Measurements from ENCODE around the gene IQCB1. TPM values are rescaled to one million over a fixed set of nuclear protein-coding genes. Genes with fewer than 3 reads are reported as not detected.

The IQCB1 gene
- total RNA-seq, 1 experiment from 2014 or later: 49.5 TPM

DNA sequence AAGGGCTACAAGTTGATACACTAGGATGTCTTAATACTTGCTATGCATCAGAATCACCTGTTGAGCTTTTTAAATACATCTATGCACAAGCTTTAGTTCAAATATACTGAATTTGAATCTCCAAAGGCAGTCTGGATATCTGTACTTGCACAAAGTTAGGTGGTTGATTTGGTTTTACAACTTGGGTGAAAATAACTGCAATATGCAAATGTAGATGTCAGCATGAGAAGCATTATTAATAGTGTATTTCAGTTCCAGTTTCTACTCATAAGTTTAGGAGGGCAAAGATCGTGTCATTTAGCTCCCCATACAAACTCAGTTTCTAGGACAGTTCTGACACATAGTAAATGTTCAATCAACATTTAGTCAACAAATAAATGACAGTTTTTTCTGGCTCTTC is 25.6 kb downstream of the IQCB1 start:
- BruUV-seq (replicated peaks): no TSS peak
- intact Hi-C loops (cut with micrococcal nuclease; ENCODE audit: unreplicated experiment): no loop called here
- Histone ChIP-seq H3K36me3 (ENCODE audit: insufficient read depth, low read length, poor library complexity, severe bottlenecking) (peaks cover 32% of the 10 kb centered on the region), H3K4me3 (ENCODE audit: low read depth, low read length, poor library complexity, severe bottlenecking) (no peak overlapping the region), H3K27me3 (replicated peaks; ENCODE audit: insufficient read depth, low read depth, low read length, poor library complexity) (no peaks in the 10 kb centered on the region), H3K9me3 (ENCODE audit: low read depth, low read length, poor library complexity, severe bottlenecking) (no peaks in the 10 kb centered on the region), H3K4me1 (ENCODE audit: insufficient read depth, low read length, poor library complexity, severe bottlenecking) (no peaks in the 10 kb centered on the region), H3K27ac (ENCODE audit: low read depth, low read length, poor library complexity, severe bottlenecking) (no peak overlapping the region)
- ChIA-PET CTCF (no interaction called here), POLR2A (ENCODE audit: low non-redundant PET) (no interaction called here)
- no peak for DNase-seq (ENCODE audit: low spot score)
- no peak for TF ChIP-seq EZH2 (IDR thresholded peaks at IDR 0.05; ENCODE audit: borderline replicate concordance, low read depth, low read length, poor library complexity, severe bottlenecking)
- TF ChIP-seq, protein P1, sequence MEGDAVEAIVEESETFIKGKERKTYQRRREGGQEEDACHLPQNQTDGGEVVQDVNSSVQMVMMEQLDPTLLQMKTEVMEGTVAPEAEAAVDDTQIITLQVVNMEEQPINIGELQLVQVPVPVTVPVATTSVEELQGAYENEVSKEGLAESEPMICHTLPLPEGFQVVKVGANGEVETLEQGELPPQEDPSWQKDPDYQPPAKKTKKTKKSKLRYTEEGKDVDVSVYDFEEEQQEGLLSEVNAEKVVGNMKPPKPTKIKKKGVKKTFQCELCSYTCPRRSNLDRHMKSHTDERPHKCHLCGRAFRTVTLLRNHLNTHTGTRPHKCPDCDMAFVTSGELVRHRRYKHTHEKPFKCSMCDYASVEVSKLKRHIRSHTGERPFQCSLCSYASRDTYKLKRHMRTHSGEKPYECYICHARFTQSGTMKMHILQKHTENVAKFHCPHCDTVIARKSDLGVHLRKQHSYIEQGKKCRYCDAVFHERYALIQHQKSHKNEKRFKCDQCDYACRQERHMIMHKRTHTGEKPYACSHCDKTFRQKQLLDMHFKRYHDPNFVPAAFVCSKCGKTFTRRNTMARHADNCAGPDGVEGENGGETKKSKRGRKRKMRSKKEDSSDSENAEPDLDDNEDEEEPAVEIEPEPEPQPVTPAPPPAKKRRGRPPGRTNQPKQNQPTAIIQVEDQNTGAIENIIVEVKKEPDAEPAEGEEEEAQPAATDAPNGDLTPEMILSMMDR (conservative IDR thresholded peaks at IDR 0.05; ENCODE audit: low read depth, low read length): no peak

DNA sequence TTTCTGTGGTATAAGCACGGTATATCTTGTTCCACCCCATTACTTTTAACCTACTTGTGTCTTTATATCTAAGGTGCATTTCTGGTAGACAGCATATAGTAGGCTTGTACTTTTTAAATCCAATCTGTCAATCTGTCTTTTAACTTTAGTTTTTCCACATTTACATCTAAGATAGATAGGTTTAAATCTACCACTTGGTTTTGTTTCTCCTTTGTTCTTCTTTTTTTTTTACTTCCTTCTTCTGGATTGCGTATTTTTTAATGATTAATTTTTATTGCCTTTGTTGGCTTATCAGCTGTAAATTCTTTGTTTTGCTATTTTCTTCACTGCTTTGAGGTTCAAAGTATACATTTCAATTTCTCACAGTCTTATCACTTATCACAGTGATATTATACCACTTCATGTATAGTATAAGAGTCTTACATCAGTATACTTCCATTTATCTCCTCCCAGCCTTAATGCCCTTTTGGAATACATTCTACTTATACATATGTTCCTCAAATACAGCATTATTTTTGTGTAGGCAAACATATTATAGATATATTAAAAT is 31.0 kb downstream of the IQCB1 start:
- Histone ChIP-seq H3K27ac (ENCODE audit: low read depth, low read length, poor library complexity, severe bottlenecking) (no peak overlapping the region), H3K27me3 (replicated peaks; ENCODE audit: insufficient read depth, low read depth, low read length, poor library complexity) (no peaks in the 10 kb centered on the region), H3K4me3 (ENCODE audit: low read depth, low read length, poor library complexity, severe bottlenecking) (no peak overlapping the region), H3K36me3 (ENCODE audit: insufficient read depth, low read length, poor library complexity, severe bottlenecking) (peaks cover 37% of the 10 kb centered on the region), H3K4me1 (ENCODE audit: insufficient read depth, low read length, poor library complexity, severe bottlenecking) (no peaks in the 10 kb centered on the region), H3K9me3 (ENCODE audit: low read depth, low read length, poor library complexity, severe bottlenecking) (no peaks in the 10 kb centered on the region)
- POLR2A ChIA-PET (ENCODE audit: low non-redundant PET): no interaction called here
- intact Hi-C loops (cut with micrococcal nuclease; ENCODE audit: unreplicated experiment): no loop called here
- DNase-seq (ENCODE audit: low spot score): no peak
- no TSS peak for BruUV-seq (replicated peaks)
- CTCF ChIA-PET: no interaction called here
- TF ChIP-seq, protein P1 (conservative IDR thresholded peaks at IDR 0.05; ENCODE audit: low read depth, low read length): no peak
- TF ChIP-seq EZH2 (IDR thresholded peaks at IDR 0.05; ENCODE audit: borderline replicate concordance, low read depth, low read length, poor library complexity, severe bottlenecking): no peak

DNA sequence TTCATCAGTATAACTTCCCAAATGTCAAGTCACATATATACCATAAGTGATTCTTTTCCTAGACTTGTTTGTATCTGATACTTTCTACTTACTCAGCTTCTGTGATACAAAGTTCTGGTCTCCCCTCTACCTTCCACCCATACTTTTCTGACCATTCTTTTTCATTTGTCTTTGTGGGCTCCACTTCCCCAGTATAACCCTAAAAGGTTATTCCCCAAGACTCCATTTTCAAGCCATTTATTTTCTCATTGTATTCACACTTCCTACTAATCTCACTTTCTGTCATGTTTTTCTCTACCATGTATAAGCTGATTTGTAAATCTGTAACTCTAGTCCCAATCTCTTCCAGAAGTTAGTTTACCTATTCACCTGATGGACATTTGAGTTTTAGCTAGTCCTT is 34.0 kb downstream of the IQCB1 start:
- H3K9me3 ChIP-seq (ENCODE audit: low read depth, low read length, poor library complexity, severe bottlenecking): no peaks in the 10 kb centered on the region
- H3K4me1 ChIP-seq (ENCODE audit: insufficient read depth, low read length, poor library complexity, severe bottlenecking): no peaks in the 10 kb centered on the region
- H3K27me3 ChIP-seq (replicated peaks; ENCODE audit: insufficient read depth, low read depth, low read length, poor library complexity): no peaks in the 10 kb centered on the region
- peaks cover 24% of the 10 kb centered on the region for H3K36me3 ChIP-seq (ENCODE audit: insufficient read depth, low read length, poor library complexity, severe bottlenecking)
- no peak overlapping the region for H3K27ac ChIP-seq (ENCODE audit: low read depth, low read length, poor library complexity, severe bottlenecking)
- no peak for DNase-seq (ENCODE audit: low spot score)
- TF ChIP-seq, protein P1 (conservative IDR thresholded peaks at IDR 0.05; ENCODE audit: low read depth, low read length): no peak
- no peak for TF ChIP-seq EZH2 (IDR thresholded peaks at IDR 0.05; ENCODE audit: borderline replicate concordance, low read depth, low read length, poor library complexity, severe bottlenecking)
- no TSS peak for BruUV-seq (replicated peaks)
- ChIA-PET POLR2A (ENCODE audit: low non-redundant PET) (no interaction called here), CTCF (no interaction called here)
- intact Hi-C loops (cut with micrococcal nuclease; ENCODE audit: unreplicated experiment): no loop called here
- H3K4me3 ChIP-seq (ENCODE audit: low read depth, low read length, poor library complexity, severe bottlenecking): no peak overlapping the region

Data from A673 (cell line).